Ureter (tissue), 1 donor: ENCODE data around the gene C11orf24. TPM values are rescaled to one million over a fixed set of nuclear protein-coding genes. Genes with fewer than 3 reads are reported as not detected.

Experiments
- total RNA-seq: library from RNA; stranded (reverse); gene quantifications from one replicate; pipeline ENCODE4 v1.2.4, GENCODE V29; 2023
- donor health status: DM: yes; HTN: yes; CAD: no.

The C11orf24 gene
- total RNA-seq, 1 donor from 2014 or later, result 37.1 TPM

Other genes starting within 250 kb of the C11orf24 start
- gene NDUFS8, start 241.3 kb downstream of the C11orf24 start, total RNA-seq, result 172 TPM
- gene TCIRG1, start 232.9 kb downstream of the C11orf24 start, total RNA-seq, result 134 TPM
- 66.2 TPM for gene CHKA, start 150.6 kb downstream of the C11orf24 start, total RNA-seq
- gene KMT5B, start 58.7 kb downstream of the C11orf24 start, total RNA-seq, result 67.6 TPM
- gene LRP5, start 40.6 kb upstream of the C11orf24 start, total RNA-seq, result 82.4 TPM
- gene PPP6R3, start 188.8 kb upstream of the C11orf24 start, total RNA-seq, result 183 TPM